GM18508 (cell line): ENCODE results near the gene DCDC2C.

Experiments used
- ATAC-seq: cut with Tn5 transposase; IDR thresholded peaks from one replicate; pipeline ENCODE4 v1.9.1; 2021; ENCODE audit warnings: moderate number of reproducible peaks; ENCODE audit not compliant: insufficient read depth, unreplicated experiment

Gene DCDC2C

DNA sequence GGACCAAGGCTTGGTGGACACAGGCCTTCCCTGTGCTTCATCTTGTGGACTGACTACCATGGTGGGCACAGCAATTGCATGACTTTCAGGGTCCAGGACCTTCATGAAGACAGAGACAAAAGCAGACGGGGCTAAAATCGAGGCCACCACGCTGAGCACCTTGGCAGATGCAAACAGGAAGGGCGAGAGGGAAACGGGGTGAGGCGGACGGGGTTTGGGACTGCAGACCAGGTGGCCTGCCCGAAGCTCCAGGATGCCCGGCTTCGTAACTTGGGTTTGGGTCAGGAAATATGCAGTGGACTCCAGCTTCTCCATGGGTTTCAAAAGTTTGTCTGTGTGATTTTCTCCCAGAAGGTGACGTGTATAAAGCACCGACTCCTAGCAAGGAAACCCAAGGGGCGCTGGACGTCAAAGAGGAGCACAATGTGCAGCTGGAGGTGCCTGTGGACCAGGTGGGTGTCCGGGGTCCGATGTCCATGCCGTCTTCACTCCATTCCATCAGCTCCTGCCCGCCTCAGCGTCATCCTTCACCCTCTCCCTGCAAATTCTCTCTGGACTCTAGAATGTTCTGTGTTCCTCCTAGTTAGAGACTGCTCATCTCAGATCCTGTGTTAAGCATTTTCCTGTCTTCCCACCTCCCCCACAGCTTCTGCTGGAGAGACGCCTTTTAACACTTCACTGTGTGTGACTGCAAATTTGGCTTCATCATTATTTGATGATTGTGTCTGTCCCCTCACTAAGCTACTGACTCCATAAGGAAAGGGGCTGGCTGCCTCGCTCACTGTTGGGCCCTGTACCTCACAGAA, 65.8 kb downstream of the DCDC2C start:
- ATAC-seq: no peak

DNA sequence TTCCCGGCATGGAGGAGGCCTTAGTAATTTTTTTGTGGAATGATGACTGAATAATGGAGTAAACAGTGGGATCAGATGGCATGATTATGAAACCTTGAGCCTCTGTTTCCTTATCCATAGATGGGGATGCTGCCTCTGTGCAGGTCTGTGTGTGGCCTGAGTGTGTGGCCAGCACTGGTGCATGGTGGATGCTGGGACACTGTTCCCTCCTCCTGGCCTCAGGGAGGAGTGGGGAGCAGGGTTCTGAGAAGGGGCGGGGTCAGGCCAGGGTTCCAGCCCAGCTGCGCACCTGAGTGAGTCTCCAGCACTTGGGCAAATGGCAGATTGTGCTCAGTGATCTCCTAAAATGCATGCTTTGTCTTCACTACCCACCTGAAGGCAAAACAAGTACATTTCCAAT, 66.4 kb downstream of the DCDC2C start:
- ATAC-seq: no peak

DNA sequence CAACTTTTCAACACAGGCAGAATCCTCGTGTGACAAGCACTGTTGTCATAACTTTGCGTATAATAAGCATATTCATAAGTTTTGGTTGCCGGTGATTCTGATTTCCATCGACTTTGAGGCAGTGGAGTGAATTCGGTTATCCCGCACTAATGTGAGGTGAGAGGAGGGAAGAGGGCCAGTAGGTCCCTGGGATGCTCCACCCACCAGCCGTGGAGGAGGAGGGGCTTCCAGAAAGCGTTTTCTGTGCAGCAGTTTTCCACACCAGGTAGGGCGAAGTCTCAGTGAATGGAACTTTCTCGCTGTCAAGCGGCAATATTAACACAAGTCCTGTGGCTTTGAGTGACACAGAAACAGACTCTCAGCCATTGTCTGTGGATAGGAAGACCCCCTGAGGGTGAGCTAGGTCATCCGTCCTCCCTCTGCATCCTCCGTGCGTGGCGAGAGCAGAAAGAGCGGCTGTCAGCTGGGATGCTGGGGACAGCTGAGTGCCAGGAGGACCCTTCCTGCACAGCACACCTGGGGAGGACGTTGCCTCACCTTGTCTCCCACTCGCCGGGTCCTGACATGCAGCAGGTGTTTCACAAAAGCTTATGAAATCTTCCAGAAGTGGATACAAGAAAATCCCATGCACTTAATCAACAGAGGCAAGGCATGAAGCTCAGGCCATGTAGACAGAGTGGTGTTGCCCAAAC, 67.5 kb downstream of the DCDC2C start:
- ATAC-seq: no peak

DNA sequence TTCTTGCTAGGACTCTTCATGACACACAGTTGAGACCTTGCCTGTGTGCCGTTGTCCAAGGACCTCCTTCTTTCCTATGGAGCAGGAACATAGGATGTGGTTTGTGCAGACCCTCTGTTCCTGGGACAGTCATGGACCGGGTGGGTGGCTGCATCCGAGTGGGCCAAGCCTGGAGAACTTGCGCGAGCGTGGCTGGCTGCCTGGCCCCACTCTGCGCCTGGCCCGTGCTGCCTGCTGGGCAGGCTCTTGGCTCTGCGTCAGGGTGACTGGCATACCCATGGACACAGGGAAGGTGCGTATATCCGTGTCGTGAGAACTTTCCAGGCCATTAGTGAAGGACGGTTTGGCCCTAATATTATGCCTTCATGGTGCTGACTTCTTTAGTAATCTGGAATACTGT, 68.2 kb downstream of the DCDC2C start:
- ATAC-seq: no peak

DNA sequence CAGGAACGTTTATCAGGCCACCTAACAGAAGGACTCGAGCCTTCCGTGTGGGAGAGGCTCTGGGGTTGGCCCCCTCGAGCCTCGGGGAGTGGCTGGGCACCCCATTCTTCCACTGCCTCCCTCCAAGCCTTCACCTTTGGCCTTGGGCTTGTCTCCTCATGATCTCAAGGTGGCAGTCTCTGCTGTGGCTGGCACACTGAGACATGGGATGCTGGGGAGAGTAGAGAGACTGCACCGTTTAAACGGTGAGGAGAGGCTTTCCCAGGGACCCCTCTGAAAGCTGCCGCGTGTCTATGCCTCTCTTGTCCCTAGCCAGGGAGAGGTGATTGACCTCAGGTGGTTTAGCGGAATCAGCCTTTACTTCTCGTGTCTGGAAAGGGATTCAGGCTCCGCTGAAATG, 71.0 kb downstream of the DCDC2C start:
- ATAC-seq: no peak

DNA sequence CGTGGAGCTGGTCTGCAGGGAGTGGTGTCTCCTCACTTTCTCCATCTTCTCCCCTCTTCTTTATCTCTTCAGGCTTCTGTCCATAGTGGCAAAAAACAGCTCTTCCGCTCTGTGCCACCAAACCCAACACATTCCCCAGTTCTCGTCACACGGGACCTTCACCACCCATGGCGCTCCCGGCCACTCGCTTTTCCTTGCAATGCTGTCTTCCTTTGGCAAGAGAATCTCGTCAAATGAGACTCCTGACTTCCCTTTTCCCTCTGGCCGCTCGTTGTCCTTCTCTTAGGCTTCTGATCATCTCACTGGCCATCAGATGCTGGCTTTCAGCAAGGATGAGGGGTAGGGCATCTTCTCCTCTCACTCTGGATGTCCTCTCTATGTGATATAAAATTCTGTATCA, 72.9 kb downstream of the DCDC2C start:
- no peak for ATAC-seq

DNA sequence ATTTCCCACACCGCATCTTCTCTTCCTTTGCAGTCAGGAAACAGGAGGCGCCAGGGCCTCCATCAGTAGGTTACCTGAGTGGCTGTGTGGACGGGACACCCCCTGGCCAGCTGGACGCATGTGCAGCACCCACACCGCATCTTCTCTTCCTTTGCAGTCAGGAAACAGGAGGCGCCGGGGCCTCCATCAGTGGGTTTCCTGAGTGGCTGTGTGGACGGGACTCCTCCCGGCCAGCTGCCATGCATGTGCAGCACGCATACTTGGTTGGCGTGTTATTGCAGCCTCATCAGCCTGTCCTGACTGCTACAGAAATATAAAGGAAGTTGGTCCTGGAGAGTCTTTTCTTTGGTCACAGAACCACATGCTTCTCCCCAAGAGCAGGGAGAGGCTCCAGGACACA, 74.6 kb downstream of the DCDC2C start:
- no peak for ATAC-seq

DNA sequence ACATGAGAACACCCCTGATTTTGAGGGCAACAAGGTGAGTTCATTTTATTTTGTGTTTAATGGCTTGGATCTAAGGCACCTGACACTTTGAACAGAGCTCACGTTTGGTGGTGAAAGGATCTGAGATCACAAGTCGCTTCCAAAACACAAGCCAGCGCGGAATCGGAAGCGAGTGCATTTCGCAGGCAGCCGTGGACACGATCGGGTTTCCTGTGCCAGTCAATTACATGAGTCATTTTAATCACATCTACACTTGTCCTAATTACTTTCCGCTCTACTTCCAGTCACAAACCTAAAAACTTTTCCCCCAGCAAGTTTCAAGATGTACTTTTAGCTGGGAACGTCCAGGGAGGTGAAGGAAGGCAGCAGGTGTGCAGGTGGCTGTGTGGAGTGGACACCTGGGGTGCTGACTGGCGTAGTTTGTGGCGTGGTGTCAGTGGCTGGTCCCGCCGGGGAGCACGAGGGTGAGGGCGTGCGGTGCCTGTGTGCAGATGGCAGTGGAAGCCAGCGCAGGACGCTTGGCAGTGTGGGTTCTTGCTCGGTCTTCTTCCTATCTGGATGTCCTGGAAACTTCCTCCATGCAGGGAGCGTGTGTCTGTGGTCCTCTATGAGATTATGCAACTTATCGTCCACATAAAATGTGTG, 75.6 kb downstream of the DCDC2C start:
- no peak for ATAC-seq

DNA sequence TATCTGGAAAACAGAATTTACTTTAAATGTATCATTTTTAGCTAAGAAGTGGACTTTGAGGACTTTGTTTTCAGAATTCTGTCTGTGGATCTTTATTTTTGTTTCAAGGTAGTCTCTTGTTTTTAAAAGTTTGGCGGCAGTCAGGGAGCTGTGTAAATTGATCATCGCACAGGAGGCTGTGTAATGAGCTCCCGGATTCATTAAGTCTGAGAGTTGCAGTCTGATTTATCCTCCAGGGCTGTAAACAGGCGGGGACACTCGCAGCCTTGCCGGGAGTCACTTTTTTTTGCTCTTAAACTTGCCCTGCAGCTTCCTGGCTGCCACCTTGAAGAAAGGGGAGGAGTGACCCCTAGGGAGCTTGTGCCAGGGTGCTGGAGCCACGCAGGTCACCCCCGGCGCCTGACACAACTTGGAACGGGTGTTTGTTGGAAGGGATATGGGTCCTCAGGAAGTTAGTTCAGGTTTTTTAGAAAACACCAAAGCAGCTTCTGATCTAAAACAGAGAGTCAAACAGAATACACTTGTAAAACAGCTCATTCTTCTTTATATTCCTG, 76.2 kb downstream of the DCDC2C start:
- no peak for ATAC-seq

DNA sequence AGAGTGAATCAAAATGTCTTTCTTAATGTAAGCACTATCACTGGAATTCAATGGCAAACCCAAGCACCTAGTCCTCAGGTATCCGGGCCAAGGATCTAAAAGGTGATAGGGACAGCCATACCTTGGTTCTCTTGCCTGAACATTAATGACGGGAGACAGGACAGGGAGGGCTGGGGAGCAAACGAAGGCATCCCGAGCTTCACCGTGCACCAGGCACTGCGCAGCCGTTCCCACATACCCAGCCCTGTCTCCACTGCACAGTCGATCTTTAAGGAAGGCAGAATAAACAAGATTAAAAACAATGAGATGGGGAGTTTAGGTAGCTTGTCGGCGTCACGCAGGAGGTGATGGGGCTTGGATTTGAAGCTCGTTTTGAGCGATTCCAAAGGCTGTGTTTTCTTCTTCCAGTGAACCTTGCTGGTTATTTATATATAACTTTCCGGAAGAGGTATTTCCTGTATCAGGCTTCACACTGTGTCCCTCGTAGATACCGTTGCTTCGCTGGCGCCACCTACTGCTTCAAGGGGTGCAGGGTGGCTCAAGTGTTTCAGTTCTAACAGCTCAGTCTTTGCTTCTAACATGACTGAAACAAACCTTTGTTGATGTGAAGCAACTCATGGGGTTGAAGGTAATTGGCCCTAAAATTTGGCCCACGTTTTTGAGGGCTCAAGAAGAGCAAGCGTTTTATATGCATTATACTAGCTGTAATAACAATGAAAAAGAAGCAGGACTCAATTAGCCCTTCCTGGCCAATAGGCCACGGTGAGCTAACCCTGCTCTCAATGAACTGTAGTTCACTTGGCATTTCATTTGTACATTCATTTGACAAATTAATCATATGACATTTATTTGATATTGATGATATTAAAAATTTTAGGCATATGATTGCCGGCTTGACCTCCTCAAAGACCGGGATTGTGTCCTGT, 77.4 kb downstream of the DCDC2C start:
- peak; percentile 99 for ATAC-seq

DNA sequence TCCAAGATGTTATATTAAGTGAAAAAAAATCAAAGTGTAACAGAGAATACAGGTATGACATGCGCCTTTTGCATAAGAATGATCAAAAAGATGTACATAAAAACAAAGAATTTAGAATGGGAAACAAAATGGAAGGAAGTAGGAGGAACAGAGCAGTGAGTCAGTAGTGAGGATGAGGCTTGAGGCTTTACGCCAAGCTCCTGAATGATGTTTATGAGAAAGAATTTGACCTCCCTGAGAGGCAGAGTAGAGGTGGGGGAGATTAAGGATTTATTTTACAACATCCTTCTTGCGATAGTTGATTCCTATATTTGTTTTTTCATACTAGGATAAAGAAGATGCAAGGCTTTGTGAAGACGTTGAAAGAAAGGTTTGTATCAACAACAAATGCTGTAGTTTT, 81.4 kb downstream of the DCDC2C start:
- ATAC-seq: no peak

DNA sequence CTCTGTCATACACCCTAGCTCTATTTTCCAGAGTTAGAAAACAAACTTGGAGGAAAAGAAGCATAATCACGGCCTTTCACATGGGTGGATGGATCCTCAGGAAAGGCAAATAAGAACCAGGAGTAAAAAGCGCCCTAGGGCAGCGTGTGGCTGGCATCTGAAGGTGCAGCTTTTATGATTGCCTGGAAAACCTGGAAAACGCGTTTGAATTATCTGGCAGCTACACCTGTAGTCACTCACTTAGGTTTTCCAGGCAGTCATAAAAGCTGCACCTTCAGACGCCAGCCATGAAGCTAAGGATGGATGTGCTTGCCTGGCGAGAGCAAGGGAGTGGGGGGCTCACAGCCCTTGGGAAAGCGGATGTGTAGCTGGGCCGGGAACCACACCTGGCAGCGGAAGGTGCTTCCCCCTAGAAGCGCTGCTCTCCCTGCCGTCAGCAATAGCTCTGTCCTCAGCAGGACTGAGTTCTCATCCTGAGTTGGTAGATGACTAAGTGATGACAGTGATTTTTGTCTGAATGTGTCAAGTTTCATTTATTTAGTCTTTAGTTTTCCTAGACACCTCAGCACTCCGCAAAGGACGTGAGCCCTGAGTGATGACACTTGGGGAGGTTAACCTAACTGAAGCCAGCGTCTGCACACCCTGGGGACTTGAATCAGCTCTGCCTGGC, 82.0 kb downstream of the DCDC2C start:
- no peak for ATAC-seq

DNA sequence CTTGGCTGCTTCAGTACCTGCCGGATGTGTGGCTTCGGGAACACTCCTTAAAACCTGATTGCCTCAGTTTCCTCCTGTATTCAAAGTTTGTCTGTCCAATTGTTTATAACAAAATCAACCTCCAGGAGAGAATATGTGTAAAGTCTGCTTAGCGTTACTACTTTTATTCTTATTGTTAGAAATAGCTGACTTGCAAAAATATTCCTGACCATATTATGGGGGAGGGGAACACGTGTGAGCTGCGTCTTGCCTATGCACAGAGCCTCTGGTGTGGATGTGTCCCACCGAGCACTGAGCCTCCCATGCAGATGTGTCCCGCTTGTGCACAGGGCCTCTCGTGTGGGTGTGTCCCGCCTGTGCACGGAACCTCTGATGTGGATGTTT, 82.5 kb downstream of the DCDC2C start:
- ATAC-seq: no peak

DNA sequence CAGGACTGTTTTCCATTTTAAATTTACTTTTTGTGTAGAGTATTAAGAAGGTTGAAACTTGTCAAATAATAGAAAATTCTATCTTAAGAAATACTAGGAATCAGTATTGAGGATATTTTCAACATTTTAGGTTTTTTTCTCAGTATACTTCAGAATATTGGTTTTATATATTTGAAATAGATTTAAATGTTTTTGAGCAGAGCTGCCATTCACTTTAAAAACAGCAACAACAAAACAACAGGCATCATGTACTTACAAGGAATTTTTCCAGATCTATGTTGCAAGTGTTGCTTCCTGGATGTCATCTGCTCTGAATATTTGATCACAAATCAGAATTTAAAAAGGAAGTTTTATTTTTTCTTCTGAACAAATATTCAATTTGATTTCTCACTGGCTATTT, 84.4 kb downstream of the DCDC2C start:
- no peak for ATAC-seq

DNA sequence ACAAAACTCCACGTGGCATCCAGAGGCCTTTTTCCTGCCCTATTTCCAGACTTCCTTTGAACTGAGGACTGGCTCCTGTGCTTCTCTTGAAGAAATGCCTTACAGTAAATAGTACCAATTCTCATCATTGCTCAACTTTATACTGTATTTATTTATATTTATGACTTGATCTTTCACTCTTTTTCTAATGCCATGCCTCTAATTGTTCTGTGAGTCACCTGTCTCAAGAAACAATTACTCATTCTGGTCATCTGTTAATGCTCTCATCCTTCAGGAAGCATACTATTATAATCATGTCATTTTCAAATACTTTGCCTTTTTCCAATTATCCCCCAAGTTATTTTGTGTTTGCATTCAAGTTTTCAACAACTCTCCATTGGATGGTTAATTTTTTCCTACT, 85.9 kb downstream of the DCDC2C start:
- ATAC-seq: no peak

DNA sequence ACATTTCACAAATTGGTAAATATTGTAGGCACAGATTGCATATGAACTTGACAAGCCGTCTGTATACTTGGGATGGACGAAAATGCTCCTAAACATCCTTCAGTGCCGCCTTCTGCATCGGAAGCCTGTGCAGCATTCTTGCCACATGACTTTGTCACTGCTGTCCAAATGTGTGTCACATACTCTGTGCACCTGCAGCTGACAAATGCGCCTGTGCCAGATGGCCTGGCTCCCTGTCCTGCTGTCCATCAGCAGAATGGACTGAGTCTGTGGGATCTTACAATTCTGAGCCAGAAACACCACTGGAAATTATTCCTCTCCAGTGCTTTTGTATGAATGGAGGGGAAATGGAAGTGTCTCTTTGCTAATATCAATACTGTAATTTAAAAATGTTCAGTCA, 89.9 kb downstream of the DCDC2C start:
- no peak for ATAC-seq

DNA sequence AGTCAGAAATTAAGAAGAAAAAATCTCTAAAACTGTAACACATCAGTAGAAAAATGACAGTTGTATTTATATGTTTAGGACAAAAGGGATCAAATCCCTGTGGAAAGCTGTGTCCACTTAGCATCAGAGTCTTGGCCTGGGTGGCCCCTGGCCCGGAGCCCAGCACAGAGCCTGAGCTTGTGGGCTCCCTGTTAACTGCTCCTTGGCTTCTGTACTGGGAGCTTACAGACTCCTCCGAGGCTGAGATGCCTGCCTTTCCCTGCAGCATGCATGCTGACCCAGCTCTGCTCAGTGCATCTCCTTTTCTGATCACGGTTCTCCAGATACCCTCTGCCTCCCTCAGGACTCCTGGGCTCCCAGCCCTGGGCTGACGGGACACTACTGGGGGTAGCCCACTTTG, 98.1 kb downstream of the DCDC2C start:
- ATAC-seq: no peak

DNA sequence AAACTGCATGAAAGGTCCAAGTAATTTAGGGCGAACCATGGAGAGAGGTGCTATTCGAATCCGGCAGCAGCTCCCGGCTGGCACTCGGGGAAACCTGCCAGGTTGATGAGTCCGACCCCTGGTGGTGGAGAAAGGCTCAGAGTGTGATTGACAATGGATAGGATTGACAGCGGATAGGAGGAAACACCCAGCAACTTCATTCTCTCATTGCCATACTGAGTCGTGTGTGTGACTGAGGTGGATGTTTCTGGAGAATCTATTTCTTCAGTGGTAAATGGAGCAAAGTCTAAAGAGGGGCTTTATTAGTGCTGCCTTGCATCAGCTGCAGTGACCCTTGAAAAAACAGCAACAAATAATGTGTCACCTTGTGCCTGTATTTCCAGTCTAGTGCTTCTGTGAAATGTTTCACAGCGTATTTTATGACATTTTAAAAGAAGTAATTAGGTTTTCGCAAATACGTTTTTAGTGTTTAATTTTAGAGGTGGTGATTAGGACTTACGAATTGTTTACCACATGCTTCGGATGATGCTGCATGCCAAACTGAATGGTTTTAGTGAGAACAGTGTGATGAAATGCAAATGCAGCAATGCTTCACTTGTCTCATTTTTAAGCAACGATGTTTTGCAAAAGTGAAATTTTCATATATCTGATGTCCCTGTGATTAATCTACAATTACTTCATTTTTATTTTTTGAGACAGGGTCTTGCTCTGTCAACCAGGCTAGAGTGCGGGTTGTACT, 102.0 kb downstream of the DCDC2C start:
- ATAC-seq: no peak

DNA sequence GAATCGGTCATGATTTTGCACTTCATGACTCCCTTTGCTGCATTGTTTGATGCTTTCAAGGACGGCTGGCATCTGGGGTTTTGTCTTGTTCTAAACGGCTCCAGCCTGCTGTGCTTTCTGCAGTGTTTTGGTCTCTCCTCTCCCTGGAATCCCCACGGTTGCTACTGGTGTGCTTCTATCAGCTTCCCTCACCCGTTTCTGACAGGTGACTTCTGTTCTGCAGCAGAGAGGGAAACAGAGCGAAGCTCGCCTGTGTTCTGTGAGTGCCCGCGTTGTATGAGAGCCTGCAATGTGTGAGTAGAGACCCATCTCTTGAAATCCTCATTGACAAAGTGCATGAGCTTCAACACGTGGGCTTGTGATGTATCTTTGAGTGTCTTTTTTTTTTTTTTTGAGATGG, 102.8 kb downstream of the DCDC2C start:
- no peak for ATAC-seq
